HuH-7 (cell line): Measurements from ENCODE around the gene POU6F1.
"Not testable (repeated sequence)": the region's sequence is repeated elsewhere in the genome, so short reads cannot be mapped to it uniquely, and the experiment has no call there.

ENCODE experiments used
- DNase-seq: peaks from one replicate; pipeline ENCODE4 v3.0.0; 2011; ENCODE audit warnings: low spot score

POU6F1 gene

GRCh38 chr12:51227962-51228361 lies 10.1 kb upstream of the POU6F1 start:
- no peak for DNase-seq

GRCh38 chr12:51227112-51227511 lies 9.2 kb upstream of the POU6F1 start:
- not testable (repeated sequence) for DNase-seq

GRCh38 chr12:51225771-51226170 lies 7.9 kb upstream of the POU6F1 start:
- no peak for DNase-seq

- no peak for DNase-seq
Observed at GRCh38 chr12:51225234-51225633, 7.4 kb upstream of the POU6F1 start.

GRCh38 chr12:51224625-51225024 lies 6.8 kb upstream of the POU6F1 start:
- no peak for DNase-seq

GRCh38 chr12:51222461-51222860 lies 4.6 kb upstream of the POU6F1 start:
- DNase-seq: no peak

GRCh38 chr12:51219857-51220256 lies 2.0 kb upstream of the POU6F1 start:
- not testable (repeated sequence) for DNase-seq

- DNase-seq: no peak
Observed at GRCh38 chr12:51219322-51219721, 1.5 kb upstream of the POU6F1 start.

GRCh38 chr12:51218607-51219161 lies 822 bp upstream of the POU6F1 start:
- peak; percentile 67 for DNase-seq

GRCh38 chr12:51217133-51217967 lies 512 bp downstream of the POU6F1 start:
- peak; percentile 66 for DNase-seq

- DNase-seq: no peak
Observed at GRCh38 chr12:51216642-51217041, 1.2 kb downstream of the POU6F1 start.

- no peak for DNase-seq
Observed at GRCh38 chr12:51214895-51215294, 3.0 kb downstream of the POU6F1 start.

- DNase-seq: no peak
Observed at GRCh38 chr12:51210690-51211395, 7.0 kb downstream of the POU6F1 start.

GRCh38 chr12:51209259-51209658 lies 8.6 kb downstream of the POU6F1 start:
- DNase-seq: no peak

- no peak for DNase-seq
Observed at GRCh38 chr12:51208016-51208660, 9.7 kb downstream of the POU6F1 start.

- no peak for DNase-seq
Observed at GRCh38 chr12:51205350-51205749, 12.5 kb downstream of the POU6F1 start.

- no peak for DNase-seq
Observed at GRCh38 chr12:51202718-51203117, 15.1 kb downstream of the POU6F1 start.

- no peak for DNase-seq
Observed at GRCh38 chr12:51200806-51201205, 17.1 kb downstream of the POU6F1 start.

- no peak for DNase-seq
Observed at GRCh38 chr12:51200156-51200555, 17.7 kb downstream of the POU6F1 start.

GRCh38 chr12:51199366-51199945 lies 18.4 kb downstream of the POU6F1 start:
- DNase-seq: no peak

GRCh38 chr12:51198568-51199365 lies 19.1 kb downstream of the POU6F1 start:
- peak; percentile 61 for DNase-seq
